ENCODE results near the gene SLC4A1.

Gene SLC4A1

GRCh38 chr17:44255915-44256314, 12.0 kb downstream of the SLC4A1 start:
- TF ChIP-seq FOXM1 (IDR thresholded peaks at IDR 0.05; ENCODE audit: borderline replicate concordance, low read depth) (no peak), ZBTB7A (IDR thresholded peaks at IDR 0.05; ENCODE audit: low read depth) (no peak)

- no peak for TF ChIP-seq TEAD4 (IDR thresholded peaks at IDR 0.05)
- no peak for TF ChIP-seq FOXM1 (IDR thresholded peaks at IDR 0.05; ENCODE audit: borderline replicate concordance, low read depth)
- no peak for TF ChIP-seq EP300 (IDR thresholded peaks at IDR 0.05; ENCODE audit: borderline replicate concordance)
- no peak for TF ChIP-seq MAX (IDR thresholded peaks at IDR 0.05)
- no peak for TF ChIP-seq RAD21 (IDR thresholded peaks at IDR 0.05; ENCODE audit: low read depth)
- no peak for TF ChIP-seq NFIC (IDR thresholded peaks at IDR 0.05)
Measured at GRCh38 chr17:44254361-44255095, 13.4 kb downstream of the SLC4A1 start.

GRCh38 chr17:44253006-44253405, 14.9 kb downstream of the SLC4A1 start:
- TF ChIP-seq REST (IDR thresholded peaks at IDR 0.05; ENCODE audit: low read depth) (no peak), RAD21 (IDR thresholded peaks at IDR 0.05; ENCODE audit: low read depth) (no peak), CREB1 (IDR thresholded peaks at IDR 0.05; ENCODE audit: low read depth) (no peak), NFIC (IDR thresholded peaks at IDR 0.05) (no peak), ZBTB7A (IDR thresholded peaks at IDR 0.05; ENCODE audit: low read depth) (no peak), EP300 (IDR thresholded peaks at IDR 0.05; ENCODE audit: borderline replicate concordance) (no peak), TCF12 (IDR thresholded peaks at IDR 0.05; ENCODE audit: low read depth) (no peak), TEAD4 (IDR thresholded peaks at IDR 0.05) (no peak), MAX (IDR thresholded peaks at IDR 0.05) (no peak), EGR1 (IDR thresholded peaks at IDR 0.05) (no peak), TAF1 (IDR thresholded peaks at IDR 0.05; ENCODE audit: low read depth) (no peak), FOXM1 (IDR thresholded peaks at IDR 0.05; ENCODE audit: borderline replicate concordance, low read depth) (no peak), USF1 (IDR thresholded peaks at IDR 0.05) (no peak), YY1 (IDR thresholded peaks at IDR 0.05; ENCODE audit: low read depth) (no peak), CEBPB (IDR thresholded peaks at IDR 0.05) (no peak)

- TF ChIP-seq TAF1 (IDR thresholded peaks at IDR 0.05; ENCODE audit: low read depth) (no peak), REST (IDR thresholded peaks at IDR 0.05; ENCODE audit: low read depth) (no peak), ZBTB7A (IDR thresholded peaks at IDR 0.05; ENCODE audit: low read depth) (no peak), FOXM1 (IDR thresholded peaks at IDR 0.05; ENCODE audit: borderline replicate concordance, low read depth) (no peak), MAX (IDR thresholded peaks at IDR 0.05) (no peak), TCF12 (IDR thresholded peaks at IDR 0.05; ENCODE audit: low read depth) (no peak), USF1 (IDR thresholded peaks at IDR 0.05) (no peak)
Measured at GRCh38 chr17:44251062-44251461, 16.9 kb downstream of the SLC4A1 start.

GRCh38 chr17:44249501-44250246, 18.3 kb downstream of the SLC4A1 start:
- TF ChIP-seq TCF12 (IDR thresholded peaks at IDR 0.05; ENCODE audit: low read depth) = no peak
- TF ChIP-seq MAX (IDR thresholded peaks at IDR 0.05) = no peak
- no peak for TF ChIP-seq CREB1 (IDR thresholded peaks at IDR 0.05; ENCODE audit: low read depth)
- no peak for TF ChIP-seq EGR1 (IDR thresholded peaks at IDR 0.05)
- TF ChIP-seq TEAD4 (IDR thresholded peaks at IDR 0.05) = no peak
- TF ChIP-seq ZBTB7A (IDR thresholded peaks at IDR 0.05; ENCODE audit: low read depth) = no peak
- TF ChIP-seq REST (IDR thresholded peaks at IDR 0.05; ENCODE audit: low read depth) = no peak
- TF ChIP-seq EP300 (IDR thresholded peaks at IDR 0.05; ENCODE audit: borderline replicate concordance) = no peak
